CD1c-positive myeloid dendritic cell (primary cell): ENCODE results near the gene KCNJ16.

Experiments
- DNase-seq: peaks from one replicate; pipeline ENCODE4 v3.0.0-alpha.2; 2016; ENCODE audit errors: extremely low spot score

Gene KCNJ16

DNA sequence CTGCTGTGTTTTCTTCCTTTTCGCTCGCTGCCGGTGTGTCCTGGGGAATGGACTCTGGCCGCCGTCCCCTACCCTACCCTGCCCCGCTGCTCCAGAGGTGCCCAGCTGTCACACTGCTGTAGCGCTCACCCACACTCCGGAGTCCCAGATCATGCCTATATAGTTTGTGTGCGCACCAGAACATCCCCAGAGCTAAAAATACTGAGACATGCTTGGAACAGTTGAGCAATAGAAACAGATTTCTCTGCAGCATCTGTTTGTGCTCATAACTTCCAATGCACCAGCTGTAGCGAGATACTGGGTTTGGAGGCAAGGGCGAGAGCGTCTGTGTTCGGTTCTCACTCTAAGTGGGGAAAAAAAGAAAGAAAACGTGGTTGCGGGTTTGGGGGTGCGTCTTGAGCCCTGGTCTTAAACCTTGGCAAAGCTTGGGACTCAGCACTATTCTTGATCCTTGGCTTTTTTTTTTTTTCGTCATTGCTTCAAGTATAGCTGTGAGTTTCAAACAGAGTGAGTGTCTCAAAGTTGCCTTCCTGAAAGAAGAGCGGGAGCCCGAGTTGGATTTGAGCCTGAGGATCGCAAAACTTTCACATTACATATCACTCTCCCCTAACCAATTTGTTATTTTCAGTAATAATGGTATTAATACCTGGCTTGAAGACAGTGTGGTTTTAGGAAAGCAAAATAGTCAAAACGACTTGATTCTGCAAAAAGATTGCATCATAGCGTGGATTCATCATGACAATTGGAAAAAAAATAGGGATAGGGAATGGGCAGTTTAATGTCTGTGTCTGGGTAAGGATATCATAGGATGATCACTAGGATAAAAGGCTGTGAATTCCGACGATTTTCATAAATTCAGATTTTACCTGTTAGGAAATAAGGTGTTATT is 94.9 kb downstream of the KCNJ16 start:
- DNase-seq = no peak

DNA sequence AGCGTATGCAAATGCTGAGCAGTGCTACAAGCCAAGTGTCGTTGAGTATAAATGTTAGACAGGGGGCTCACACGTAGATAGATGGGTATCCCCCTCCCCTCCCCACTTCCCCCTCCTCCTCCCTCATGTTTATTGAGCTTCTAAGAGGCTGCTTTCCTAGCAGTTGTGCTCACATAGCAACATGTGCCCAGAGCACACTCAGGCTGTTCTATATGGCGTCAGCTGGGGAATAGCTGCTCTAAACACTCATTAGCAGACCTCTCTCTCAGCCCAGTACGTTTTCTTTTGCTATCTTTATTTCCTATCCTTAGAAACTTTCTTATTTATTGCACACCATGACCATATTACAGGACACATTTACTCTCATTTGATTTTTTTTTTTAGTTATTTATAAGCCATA is 96.1 kb downstream of the KCNJ16 start:
- no peak for DNase-seq

DNA sequence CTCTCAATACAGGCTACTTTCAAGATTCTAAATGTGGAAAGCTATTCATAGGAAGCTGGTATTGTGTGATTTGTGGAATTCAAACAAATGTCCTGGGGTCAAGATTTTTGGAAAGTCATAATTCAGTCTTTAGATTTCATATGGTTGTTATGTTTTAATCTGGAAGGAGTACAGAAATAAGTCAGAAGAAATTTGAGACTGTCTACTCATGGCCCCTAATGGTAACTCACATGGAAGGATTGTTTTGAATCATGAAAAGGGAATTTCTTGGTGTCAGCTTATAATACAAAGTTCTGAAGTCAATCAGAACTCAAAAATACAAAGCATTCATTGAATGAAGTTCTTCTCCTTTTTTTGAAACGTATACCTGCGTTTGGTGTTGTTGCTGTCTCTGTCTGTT is 97.4 kb downstream of the KCNJ16 start:
- no peak for DNase-seq

GRCh38 chr17:70172923-70173322 is 97.9 kb downstream of the KCNJ16 start:
- peak; percentile 50 for DNase-seq

DNA sequence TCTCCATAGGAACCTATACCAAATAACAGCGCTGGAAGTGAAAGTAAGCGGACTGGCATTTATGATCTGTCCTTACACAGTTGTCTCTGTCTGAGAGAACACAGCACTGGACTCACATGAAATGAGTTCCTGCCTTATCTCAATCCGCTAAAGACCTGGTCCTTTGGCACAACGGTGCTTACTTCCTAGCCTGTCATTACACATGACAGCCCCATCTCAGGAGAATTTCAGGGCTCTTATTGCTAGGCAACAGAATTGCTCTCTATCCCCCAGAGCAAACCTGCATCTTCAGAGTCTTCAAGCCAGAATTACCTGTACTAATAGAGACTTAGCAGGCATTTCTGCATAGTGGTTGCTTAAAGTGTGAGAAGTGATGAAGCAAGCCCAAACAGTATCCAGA is 98.7 kb downstream of the KCNJ16 start:
- DNase-seq = no peak

GRCh38 chr17:70181376-70181775 is 106.4 kb downstream of the KCNJ16 start:
- no peak for DNase-seq

GRCh38 chr17:70181866-70182265 is 106.8 kb downstream of the KCNJ16 start:
- no peak for DNase-seq

- DNase-seq = no peak
These were observed 108.5 kb downstream of the KCNJ16 start for GRCh38 chr17:70183508-70183907.

GRCh38 chr17:70184207-70184606 is 109.2 kb downstream of the KCNJ16 start:
- no peak for DNase-seq

- DNase-seq = no peak
These were observed 109.7 kb downstream of the KCNJ16 start for GRCh38 chr17:70184770-70185169.
